Activated CD4-positive, alpha-beta memory T cell treated with anti-CD3 and anti-CD28 coated beads, Interleukin-2, amount 10 ng/mL, durations not matched to agents 7 days and 5 days (primary cell): Measurements from ENCODE around the gene SNTN. TPM values are rescaled to one million over a fixed set of nuclear protein-coding genes. Genes with fewer than 3 reads are reported as not detected.

Source experiments
- CTCF ChIA-PET: fragments of 350-600 bp; sonication (Branson Sonifier 250); formaldehyde crosslinking; loops from one replicate; lab custom pipeline; 2021; ENCODE audit warnings: antibody characterized with exemption, inconsistent platforms; lab: Charles Lee
- POLR2A ChIA-PET: fragments of 350-600 bp; sonication (Branson Sonifier 250); formaldehyde crosslinking; loops from one replicate; lab custom pipeline; 2021; ENCODE audit warnings: antibody characterized with exemption; lab: Charles Lee
- DNase-seq: peaks from one replicate; pipeline ENCODE4 v3.0.0-alpha.2; 2020
- H3K27ac Mint-ChIP-seq: one replicate; pipeline ENCODE4 v1.8.0; 2021; ENCODE audit warnings: mild to moderate bottlenecking, mixed read lengths
- H3K27me3 Mint-ChIP-seq: one replicate; pipeline ENCODE4 v1.8.0; 2021; ENCODE audit warnings: mixed read lengths
- H3K36me3 Mint-ChIP-seq: one replicate; pipeline ENCODE4 v1.8.0; 2021; ENCODE audit warnings: low read depth, mixed read lengths
- H3K4me1 Mint-ChIP-seq: one replicate; pipeline ENCODE4 v1.8.0; 2021; ENCODE audit warnings: mixed read lengths
- H3K4me3 Mint-ChIP-seq: one replicate; pipeline ENCODE4 v1.8.0; 2021; ENCODE audit warnings: mild to moderate bottlenecking, mixed read lengths
- H3K9me3 Mint-ChIP-seq: one replicate; pipeline ENCODE4 v1.8.0; 2021; ENCODE audit warnings: mixed read lengths
- total RNA-seq, 2 experiments: library from RNA; stranded (reverse); gene quantifications; one replicate each; pipeline ENCODE4 v1.2.3, GENCODE V29; 2021

Gene SNTN
- not detected for total RNA-seq

GRCh38 chr3:63652066-63652725 lies at the start of gene SNTN:
TSS of gene SNTN (plus strand) at chr3:63652675. CDS start at chr3:63652688, 13 bp downstream.
- Mint-ChIP-seq H3K9me3 (no peaks in the 10 kb centered on the region), H3K27ac (no peak within 1 kb of the TSS), H3K27me3 (no peaks in the 10 kb centered on the region), H3K4me3 (no peak within 1 kb of the TSS), H3K4me1 (no peaks in the 10 kb centered on the region), H3K36me3 (no peaks in the 10 kb centered on the region)
- ChIA-PET POLR2A (no interaction called here), CTCF (no interaction called here)
- no peak for DNase-seq

- Mint-ChIP-seq H3K4me3 (no peak overlapping the region), H3K9me3 (peaks cover 2% of the 10 kb centered on the region), H3K27ac (no peak overlapping the region), H3K4me1 (no peaks in the 10 kb centered on the region), H3K27me3 (no peaks in the 10 kb centered on the region), H3K36me3 (no peaks in the 10 kb centered on the region)
- no peak for DNase-seq
- POLR2A ChIA-PET = no interaction called here
- CTCF ChIA-PET = no interaction called here
Measured at GRCh38 chr3:63607716-63608115, 44.8 kb upstream of the SNTN start.

GRCh38 chr3:63609408-63609807 lies 43.1 kb upstream of the SNTN start:
- Mint-ChIP-seq H3K4me3 (no peak overlapping the region), H3K4me1 (no peaks in the 10 kb centered on the region), H3K27me3 (no peaks in the 10 kb centered on the region), H3K36me3 (no peaks in the 10 kb centered on the region), H3K9me3 (peaks cover 2% of the 10 kb centered on the region), H3K27ac (no peak overlapping the region)
- no peak for DNase-seq
- ChIA-PET POLR2A (no interaction called here), CTCF (no interaction called here)

GRCh38 chr3:63609834-63610233 lies 42.6 kb upstream of the SNTN start:
- Mint-ChIP-seq H3K9me3 (peaks cover 2% of the 10 kb centered on the region), H3K27ac (no peak overlapping the region), H3K4me1 (no peaks in the 10 kb centered on the region), H3K36me3 (no peaks in the 10 kb centered on the region), H3K27me3 (no peaks in the 10 kb centered on the region), H3K4me3 (no peak overlapping the region)
- POLR2A ChIA-PET = no interaction called here
- no peak for DNase-seq
- CTCF ChIA-PET = no interaction called here

DNA sequence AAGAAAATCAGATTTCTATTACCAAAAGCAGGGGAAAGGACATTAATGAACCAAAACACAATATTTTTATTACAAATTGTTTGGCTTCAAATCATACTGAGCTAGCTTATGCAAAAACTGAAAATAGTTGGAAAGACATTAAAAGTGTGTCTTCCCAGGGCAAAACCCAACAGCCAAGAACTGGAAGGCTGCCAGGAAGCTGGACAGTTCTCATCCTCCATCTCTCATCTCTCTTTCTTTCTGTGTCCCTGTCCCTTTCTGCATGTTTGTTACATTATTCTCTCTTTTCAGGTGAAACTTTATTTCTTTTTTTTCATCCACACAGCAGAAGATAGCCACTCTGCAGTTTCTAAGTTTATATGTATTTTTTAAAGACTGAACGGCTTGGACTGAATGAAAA lies 41.1 kb upstream of the SNTN start:
- Mint-ChIP-seq H3K36me3 (no peaks in the 10 kb centered on the region), H3K4me1 (no peaks in the 10 kb centered on the region), H3K4me3 (no peak overlapping the region), H3K27me3 (no peaks in the 10 kb centered on the region), H3K27ac (no peak overlapping the region), H3K9me3 (peaks cover 2% of the 10 kb centered on the region)
- ChIA-PET CTCF (no interaction called here), POLR2A (no interaction called here)
- DNase-seq = no peak

- no peaks in the 10 kb centered on the region for H3K27me3 Mint-ChIP-seq
- H3K36me3 Mint-ChIP-seq = no peaks in the 10 kb centered on the region
- peaks cover under 1% of the 10 kb centered on the region for H3K9me3 Mint-ChIP-seq
- H3K4me3 Mint-ChIP-seq = no peak overlapping the region
- no peak for DNase-seq
- H3K4me1 Mint-ChIP-seq = no peaks in the 10 kb centered on the region
- ChIA-PET POLR2A (no interaction called here), CTCF (no interaction called here)
- no peak overlapping the region for H3K27ac Mint-ChIP-seq
Measured at GRCh38 chr3:63613561-63613960, 38.9 kb upstream of the SNTN start.

DNA sequence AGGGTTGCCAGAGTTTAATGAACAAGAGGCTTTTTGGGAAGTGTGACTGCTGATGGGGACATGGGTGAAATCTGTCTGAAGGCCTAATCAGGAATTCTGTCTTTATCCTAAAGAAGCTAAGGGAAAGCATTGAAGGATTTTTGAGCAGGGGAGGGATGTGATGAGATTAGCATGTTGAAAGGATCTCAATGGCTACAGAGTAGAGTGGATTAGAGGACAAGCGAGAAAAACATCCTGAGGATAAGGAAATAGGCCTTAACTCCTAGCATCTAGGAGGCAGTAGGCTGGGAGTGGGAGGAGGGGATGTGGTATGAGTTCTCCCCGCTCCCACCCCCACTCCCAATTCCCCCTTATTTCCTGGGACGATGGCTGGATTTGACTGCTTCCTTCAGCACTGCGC lies 35.1 kb upstream of the SNTN start:
- Mint-ChIP-seq H3K4me1 (no peaks in the 10 kb centered on the region), H3K9me3 (peaks cover 2% of the 10 kb centered on the region), H3K27me3 (no peaks in the 10 kb centered on the region), H3K27ac (no peak overlapping the region), H3K36me3 (no peaks in the 10 kb centered on the region), H3K4me3 (no peak overlapping the region)
- no peak for DNase-seq
- ChIA-PET CTCF (no interaction called here), POLR2A (no interaction called here)

DNA sequence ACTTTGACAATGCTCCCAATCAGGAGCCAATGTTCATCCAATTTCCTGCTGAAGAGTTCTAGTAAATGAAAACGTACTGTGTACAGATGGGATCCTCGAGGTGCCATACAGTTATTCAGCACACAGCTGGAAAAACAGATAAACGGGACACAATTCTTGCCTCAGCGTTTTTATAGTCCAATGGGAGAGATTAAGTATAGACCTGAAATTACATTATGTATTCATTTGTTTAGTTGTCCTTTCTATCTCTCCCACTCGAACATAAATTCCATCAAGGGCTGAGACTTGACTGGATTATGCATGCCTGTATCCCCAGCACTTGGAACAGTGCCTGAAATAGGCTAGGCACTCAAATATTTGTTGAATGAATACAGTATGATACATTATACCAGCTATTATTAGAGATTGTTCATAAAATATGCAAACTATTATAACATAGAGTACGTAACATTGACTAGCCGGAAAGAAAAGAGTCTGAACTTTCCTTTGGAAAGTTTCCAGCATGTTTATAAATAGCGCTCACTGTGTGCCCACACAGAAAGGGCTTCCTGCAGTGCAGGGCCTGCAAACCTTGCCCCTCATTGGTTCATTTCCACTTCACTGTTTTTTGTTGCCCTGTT lies 27.4 kb upstream of the SNTN start:
- CTCF ChIA-PET = no interaction called here
- no peaks in the 10 kb centered on the region for H3K9me3 Mint-ChIP-seq

GRCh38 chr3:63631670-63632069 lies 20.8 kb upstream of the SNTN start:
- DNase-seq = no peak
- POLR2A ChIA-PET = no interaction called here
- H3K27ac Mint-ChIP-seq = no peak overlapping the region
- H3K4me1 Mint-ChIP-seq = no peaks in the 10 kb centered on the region
- H3K36me3 Mint-ChIP-seq = no peaks in the 10 kb centered on the region
- CTCF ChIA-PET = no interaction called here
- no peaks in the 10 kb centered on the region for H3K9me3 Mint-ChIP-seq
- H3K27me3 Mint-ChIP-seq = no peaks in the 10 kb centered on the region
- no peak overlapping the region for H3K4me3 Mint-ChIP-seq

More for the DNA sequence above, 27.4 kb upstream of the SNTN start:
- H3K27ac Mint-ChIP-seq = no peak overlapping the region
- H3K4me3 Mint-ChIP-seq = no peak overlapping the region
- POLR2A ChIA-PET = no interaction called here
- DNase-seq = no peak
- no peaks in the 10 kb centered on the region for H3K27me3 Mint-ChIP-seq
- no peaks in the 10 kb centered on the region for H3K36me3 Mint-ChIP-seq
- no peaks in the 10 kb centered on the region for H3K4me1 Mint-ChIP-seq

DNA sequence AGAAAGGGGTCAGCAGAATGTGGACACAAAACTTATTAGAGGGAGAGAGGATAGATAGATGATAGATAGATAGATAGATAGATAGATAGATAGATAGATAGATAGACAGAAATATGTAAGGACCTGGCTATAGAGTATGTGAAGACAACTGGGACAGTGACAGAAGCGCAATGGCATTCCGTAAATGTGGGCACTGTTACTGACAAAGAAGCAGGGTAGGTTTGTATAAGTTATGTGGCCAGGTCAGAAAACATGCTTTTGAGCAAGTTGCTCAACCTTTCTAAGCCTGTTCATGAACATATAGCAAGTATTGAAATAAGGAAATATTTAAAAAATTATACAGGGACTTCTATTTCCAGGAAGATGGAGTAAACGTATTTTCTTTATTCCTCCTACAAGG lies 17.3 kb upstream of the SNTN start:
- no peaks in the 10 kb centered on the region for H3K27me3 Mint-ChIP-seq
- no peak overlapping the region for H3K27ac Mint-ChIP-seq
- DNase-seq = no peak
- no peak overlapping the region for H3K4me3 Mint-ChIP-seq
- no peaks in the 10 kb centered on the region for H3K9me3 Mint-ChIP-seq
- H3K4me1 Mint-ChIP-seq = no peaks in the 10 kb centered on the region
- no peaks in the 10 kb centered on the region for H3K36me3 Mint-ChIP-seq
- POLR2A ChIA-PET = no interaction called here
- CTCF ChIA-PET = no interaction called here

GRCh38 chr3:63639806-63640205 lies 12.7 kb upstream of the SNTN start:
- H3K9me3 Mint-ChIP-seq = no peaks in the 10 kb centered on the region
- ChIA-PET POLR2A (no interaction called here), CTCF (no interaction called here)
- no peaks in the 10 kb centered on the region for H3K4me1 Mint-ChIP-seq
- no peak overlapping the region for H3K27ac Mint-ChIP-seq
- no peaks in the 10 kb centered on the region for H3K36me3 Mint-ChIP-seq
- no peak for DNase-seq
- H3K27me3 Mint-ChIP-seq = no peaks in the 10 kb centered on the region
- H3K4me3 Mint-ChIP-seq = no peak overlapping the region

DNA sequence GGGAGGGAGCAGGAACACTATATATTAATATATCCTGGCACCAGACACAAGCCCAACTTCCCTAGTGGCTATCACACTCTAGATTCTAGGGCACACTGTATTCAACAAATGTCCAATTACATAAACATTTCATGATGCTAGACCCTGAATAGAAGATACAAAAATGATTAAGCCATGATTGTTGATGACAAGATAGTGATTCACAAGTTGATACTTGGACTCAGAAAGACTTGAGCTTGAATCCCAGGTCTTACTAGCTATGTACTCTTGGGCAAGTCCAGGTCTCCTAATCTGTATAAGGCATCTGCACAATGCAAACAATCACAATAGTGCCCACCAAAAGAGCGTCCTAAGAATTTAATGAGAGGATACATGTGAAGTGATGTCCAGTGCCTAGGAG lies 10.0 kb upstream of the SNTN start:
- Mint-ChIP-seq H3K27ac (no peak overlapping the region), H3K27me3 (no peaks in the 10 kb centered on the region), H3K36me3 (no peaks in the 10 kb centered on the region), H3K9me3 (no peaks in the 10 kb centered on the region), H3K4me3 (no peak overlapping the region), H3K4me1 (no peaks in the 10 kb centered on the region)
- ChIA-PET CTCF (no interaction called here), POLR2A (no interaction called here)
- DNase-seq = no peak

GRCh38 chr3:63644212-63644797 lies 8.2 kb upstream of the SNTN start:
- Mint-ChIP-seq H3K27ac (no peak overlapping the region), H3K36me3 (no peaks in the 10 kb centered on the region), H3K4me3 (no peak overlapping the region), H3K27me3 (no peaks in the 10 kb centered on the region), H3K9me3 (no peaks in the 10 kb centered on the region), H3K4me1 (no peaks in the 10 kb centered on the region)
- DNase-seq = no peak
- ChIA-PET CTCF (no interaction called here), POLR2A (no interaction called here)
